SU-DHL-6 (cell line): ENCODE measurements around the gene RXRB.

ENCODE experiments used
- CTCF ChIP-seq: fragments of 200-600 bp; sonication (generic); IDR thresholded peaks from one replicate; pipeline ENCODE4 v1.5.1; 2017; ENCODE audit warnings: antibody characterized with exemption, mild to moderate bottlenecking, low read length, moderate library complexity; ENCODE audit not compliant: insufficient read depth, poor library complexity, severe bottlenecking
- EZH2phosphoT487 ChIP-seq: fragments of 200-600 bp; sonication (generic), shearing (Covaris generic); conservative IDR thresholded peaks from 2 replicates; pipeline ENCODE4 v1.6.1; 2018; ENCODE audit warnings: mild to moderate bottlenecking, antibody characterized with exemption, low read length, moderate library complexity, mixed read lengths

GRCh38 chr6:33185654-33186187, 14.7 kb downstream of the RXRB start:
- TF ChIP-seq CTCF (no peak), EZH2phosphoT487 (no peak)
